K562 (cell line): Measurements from ENCODE around the gene RHEBL1. TPM values are rescaled to one million over a fixed set of nuclear protein-coding genes. Genes with fewer than 3 reads are reported as not detected.

Experiments
- EHMT2 ChIP-seq: fragments of 450-650 bp; IDR thresholded peaks from 2 replicates; pipeline ENCODE4 v1.6.1; 2018; ENCODE audit warnings: antibody characterized with exemption
- EP400 ChIP-seq: fragments of 450-650 bp; IDR thresholded peaks from 2 replicates; pipeline ENCODE4 v1.6.1; 2017; ENCODE audit warnings: antibody characterized with exemption, mild to moderate bottlenecking, moderate library complexity
- KLF1 ChIP-seq: fragments of 450-650 bp; IDR thresholded peaks from 2 replicates; pipeline ENCODE4 v1.6.1; 2016; ENCODE audit warnings: missing genetic modification characterization, missing compliant biosample characterization
- KLF13 ChIP-seq: fragments of 450-650 bp; IDR thresholded peaks from 2 replicates; pipeline ENCODE4 v1.6.1; 2016; ENCODE audit warnings: missing genetic modification characterization, low read depth, mild to moderate bottlenecking, missing compliant biosample characterization, moderate library complexity, borderline replicate concordance
- NR4A1 ChIP-seq, 2 experiments: fragments of 250-450 bp in 1 of 2; fragments of 450-650 bp in 1 of 2; sonication (Bioruptor Pico) in 1 of 2; IDR thresholded peaks; 2 replicates each; pipeline versions ENCODE4 v1.4.0 to v1.6.1; 2016 to 2020; ENCODE audit warnings: mild to moderate bottlenecking in 2 of 2, missing compliant biosample characterization in 1 of 2, missing genetic modification characterization in 1 of 2, moderate library complexity in 1 of 2
- PHF21A ChIP-seq: fragments of 450-650 bp; IDR thresholded peaks from 2 replicates; pipeline ENCODE4 v1.6.1; 2017; ENCODE audit warnings: low read depth, borderline replicate concordance
- POLR2A ChIP-seq: fragments of 450-650 bp; conservative IDR thresholded peaks from 2 replicates; pipeline ENCODE4 v1.6.1; 2016
- PRPF4 ChIP-seq: fragments of 200-400 bp; formaldehyde crosslinking; IDR thresholded peaks from one replicate; pipeline ENCODE4 v1.6.1; 2017; ENCODE audit warnings: low read length, low read depth, mild to moderate bottlenecking; ENCODE audit not compliant: insufficient read depth, poor library complexity, severe bottlenecking
- TEAD4 ChIP-seq, 2 experiments: sonication (generic) in 1 of 2; formaldehyde crosslinking in 1 of 2; IDR thresholded peaks; 2 replicates each; pipeline versions ENCODE4 v1.6.1 to v1.8.0; 2012 to 2022; ENCODE audit warnings: borderline replicate concordance in 1 of 2, inconsistent platforms in 1 of 2, low read length in 1 of 2, mild to moderate bottlenecking in 1 of 2, missing genetic modification reagents in 1 of 2
- XRCC3 ChIP-seq: fragments of 450-650 bp; IDR thresholded peaks from 2 replicates; pipeline ENCODE4 v1.6.1; 2017; ENCODE audit warnings: mild to moderate bottlenecking, moderate library complexity
- YBX1 ChIP-seq: fragments of 450-650 bp; IDR thresholded peaks from 2 replicates; pipeline ENCODE4 v1.7.1; 2016; ENCODE audit warnings: mild to moderate bottlenecking
- ZBTB2 ChIP-seq: fragments of 450-650 bp; IDR thresholded peaks from 2 replicates; pipeline ENCODE4 v1.6.1; 2016; ENCODE audit warnings: antibody characterized with exemption
- ZBTB7A ChIP-seq: IDR thresholded peaks from 2 replicates; pipeline ENCODE4 v1.6.1; 2011; ENCODE audit warnings: low read depth, mild to moderate bottlenecking, low read length, moderate library complexity, borderline replicate concordance; ENCODE audit not compliant: control insufficient read depth
- ZNF551 ChIP-seq: fragments of 250-450 bp; sonication (Bioruptor Pico); IDR thresholded peaks from 2 replicates; pipeline ENCODE4 v1.5.0; 2021; ENCODE audit warnings: mild to moderate bottlenecking, moderate library complexity
- polyA plus RNA-seq, 8 experiments: library from polyadenylated mRNA; depleted of rRNA in 4 of 8; stranded (reverse) in 5 of 8; unstranded in 3 of 8; fragments of >200 nt; fragmentation: Nextera tagmentation in 2 of 8; fragmentation: Illumina TruSeq in 1 of 8; extraction: Ambion mirVana in 2 of 8; extraction: Trizol in 1 of 8; gene quantifications; 2 replicates each; pipeline versions ENCODE4 v1.2.1 to v1.2.3, GENCODE V29; 2011 to 2014; ENCODE audit warnings: inconsistent platforms in 1 of 8, missing spikeins in 1 of 8
- total RNA-seq, 7 experiments: library from RNA; depleted of rRNA in 6 of 7; stranded (reverse); fragments of >200 nt in 6 of 7; fragmentation: Illumina TruSeq in 2 of 7; extraction: Trizol in 2 of 7; gene quantifications; 2 replicates each; pipeline versions ENCODE4 v1.2.1 to v1.2.3, GENCODE V29; 2011 to 2021; ENCODE audit warnings: low replicate concordance in 1 of 7
- TF ChIP-seq, protein P1 (sequence below): fragments of 450-650 bp; formaldehyde crosslinking; IDR thresholded peaks from 2 replicates; pipeline ENCODE4 v1.4.0; 2022; ENCODE audit warnings: missing genetic modification characterization
- TF ChIP-seq, protein P2 (sequence below): sonication (generic); formaldehyde crosslinking; IDR thresholded peaks from 2 replicates; pipeline ENCODE4 v1.8.0; 2022; ENCODE audit warnings: missing genetic modification reagents, mild to moderate bottlenecking, borderline replicate concordance
- TF ChIP-seq, protein P3 (sequence below): fragments of 250-450 bp; sonication (Bioruptor Pico); IDR thresholded peaks from 2 replicates; pipeline ENCODE4 v1.8.0; 2022; ENCODE audit warnings: inconsistent platforms, mild to moderate bottlenecking, moderate library complexity, borderline replicate concordance
- TF ChIP-seq, protein P4 (sequence below), 2 experiments: IDR thresholded peaks; 2 replicates each; pipeline ENCODE4 v1.6.1; 2011; ENCODE audit warnings: borderline replicate concordance in 1 of 2, control low read depth in 1 of 2, low read depth in 1 of 2, low read length in 1 of 2, mild to moderate bottlenecking in 1 of 2, mixed read lengths in 1 of 2, moderate library complexity in 1 of 2; ENCODE audit not compliant: insufficient read depth in 1 of 2, insufficient read length in 1 of 2, poor library complexity in 1 of 2, severe bottlenecking in 1 of 2; ENCODE audit errors: extremely low read depth in 1 of 2

Gene RHEBL1
- total and polyA plus RNA-seq, 9 of the 15 experiments (the other 6 are each of a cell fraction or from before 2014, with no cell fraction given), result 4.3 to 36.1 (median 8.2) TPM

- TF ChIP-seq, protein P1, sequence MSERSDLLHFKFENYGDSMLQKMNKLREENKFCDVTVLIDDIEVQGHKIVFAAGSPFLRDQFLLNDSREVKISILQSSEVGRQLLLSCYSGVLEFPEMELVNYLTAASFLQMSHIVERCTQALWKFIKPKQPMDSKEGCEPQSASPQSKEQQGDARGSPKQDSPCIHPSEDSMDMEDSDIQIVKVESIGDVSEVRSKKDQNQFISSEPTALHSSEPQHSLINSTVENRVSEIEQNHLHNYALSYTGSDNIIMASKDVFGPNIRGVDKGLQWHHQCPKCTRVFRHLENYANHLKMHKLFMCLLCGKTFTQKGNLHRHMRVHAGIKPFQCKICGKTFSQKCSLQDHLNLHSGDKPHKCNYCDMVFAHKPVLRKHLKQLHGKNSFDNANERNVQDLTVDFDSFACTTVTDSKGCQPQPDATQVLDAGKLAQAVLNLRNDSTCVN, result no peak
- TF ChIP-seq, protein P2, sequence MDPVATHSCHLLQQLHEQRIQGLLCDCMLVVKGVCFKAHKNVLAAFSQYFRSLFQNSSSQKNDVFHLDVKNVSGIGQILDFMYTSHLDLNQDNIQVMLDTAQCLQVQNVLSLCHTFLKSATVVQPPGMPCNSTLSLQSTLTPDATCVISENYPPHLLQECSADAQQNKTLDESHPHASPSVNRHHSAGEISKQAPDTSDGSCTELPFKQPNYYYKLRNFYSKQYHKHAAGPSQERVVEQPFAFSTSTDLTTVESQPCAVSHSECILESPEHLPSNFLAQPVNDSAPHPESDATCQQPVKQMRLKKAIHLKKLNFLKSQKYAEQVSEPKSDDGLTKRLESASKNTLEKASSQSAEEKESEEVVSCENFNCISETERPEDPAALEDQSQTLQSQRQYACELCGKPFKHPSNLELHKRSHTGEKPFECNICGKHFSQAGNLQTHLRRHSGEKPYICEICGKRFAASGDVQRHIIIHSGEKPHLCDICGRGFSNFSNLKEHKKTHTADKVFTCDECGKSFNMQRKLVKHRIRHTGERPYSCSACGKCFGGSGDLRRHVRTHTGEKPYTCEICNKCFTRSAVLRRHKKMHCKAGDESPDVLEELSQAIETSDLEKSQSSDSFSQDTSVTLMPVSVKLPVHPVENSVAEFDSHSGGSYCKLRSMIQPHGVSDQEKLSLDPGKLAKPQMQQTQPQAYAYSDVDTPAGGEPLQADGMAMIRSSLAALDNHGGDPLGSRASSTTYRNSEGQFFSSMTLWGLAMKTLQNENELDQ (CRISPR knock-in tag), result peak; percentile 92
- TF ChIP-seq POLR2A (peak; percentile 88), KLF1 (peak; percentile 57; the same call in 1 of the 2 replicates), EHMT2 (no peak), KLF13 (tag) (peak; percentile 53; the same call in 1 of the 2 replicates), XRCC3 (no peak), NR4A1 (CRISPR knock-in tag; IDR thresholded peaks at IDR 0.05) (no peak), NR4A1 (tag; IDR thresholded peaks at IDR 0.05) (peak; percentile 80; the same call in 1 of the 2 replicates), YBX1 (no peak), TEAD4 (IDR thresholded peaks at IDR 0.05; ENCODE audit: low read length) (peak; percentile 59), TEAD4 (CRISPR knock-in tag; IDR thresholded peaks at IDR 0.05; ENCODE audit: borderline replicate concordance) (no peak), ZBTB7A (peak; percentile 96), ZBTB2 (peak; percentile 81; the same call in 1 of the 2 replicates), PRPF4 (peak; percentile 42), ZNF551 (CRISPR knock-in tag) (no peak), EP400 (peak; percentile 99), PHF21A (0 out of 2 replicates have a peak, but pooled peaks have one; percentile 61)
- TF ChIP-seq, protein P3, sequence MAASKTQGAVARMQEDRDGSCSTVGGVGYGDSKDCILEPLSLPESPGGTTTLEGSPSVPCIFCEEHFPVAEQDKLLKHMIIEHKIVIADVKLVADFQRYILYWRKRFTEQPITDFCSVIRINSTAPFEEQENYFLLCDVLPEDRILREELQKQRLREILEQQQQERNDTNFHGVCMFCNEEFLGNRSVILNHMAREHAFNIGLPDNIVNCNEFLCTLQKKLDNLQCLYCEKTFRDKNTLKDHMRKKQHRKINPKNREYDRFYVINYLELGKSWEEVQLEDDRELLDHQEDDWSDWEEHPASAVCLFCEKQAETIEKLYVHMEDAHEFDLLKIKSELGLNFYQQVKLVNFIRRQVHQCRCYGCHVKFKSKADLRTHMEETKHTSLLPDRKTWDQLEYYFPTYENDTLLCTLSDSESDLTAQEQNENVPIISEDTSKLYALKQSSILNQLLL (CRISPR knock-in tag), result no peak
- TF ChIP-seq, protein P4, sequence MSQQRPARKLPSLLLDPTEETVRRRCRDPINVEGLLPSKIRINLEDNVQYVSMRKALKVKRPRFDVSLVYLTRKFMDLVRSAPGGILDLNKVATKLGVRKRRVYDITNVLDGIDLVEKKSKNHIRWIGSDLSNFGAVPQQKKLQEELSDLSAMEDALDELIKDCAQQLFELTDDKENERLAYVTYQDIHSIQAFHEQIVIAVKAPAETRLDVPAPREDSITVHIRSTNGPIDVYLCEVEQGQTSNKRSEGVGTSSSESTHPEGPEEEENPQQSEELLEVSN (IDR thresholded peaks at IDR 0.05; ENCODE audit: borderline replicate concordance in 1 of 2, extremely low read depth in 1 of 2, insufficient read depth in 1 of 2, insufficient read length in 1 of 2, low read depth in 1 of 2, low read length in 1 of 2, poor library complexity in 1 of 2, severe bottlenecking in 1 of 2), result peak; percentile 73 to 81
Measured at GRCh38 chr12:49060237-49061156, 9.3 kb downstream of the RHEBL1 start, which contains the start of gene KMT2D (continued).
